IPS-18a (cell line): Measurements from ENCODE around the gene ARHGAP29.

ENCODE experiments used
- H3K27ac ChIP-seq: one replicate; pipeline ENCODE4 v1.5.1; 2013; ENCODE audit warnings: low read length
- H3K27me3 ChIP-seq: one replicate; pipeline ENCODE4 v1.6.1; 2013; ENCODE audit warnings: mild to moderate bottlenecking, low read length; ENCODE audit not compliant: control insufficient read depth, insufficient read depth
- H3K36me3 ChIP-seq: one replicate; pipeline ENCODE4 v1.6.1; 2013; ENCODE audit warnings: low read depth, low read length; ENCODE audit not compliant: control insufficient read depth
- H3K4me1 ChIP-seq: one replicate; pipeline ENCODE4 v1.6.1; 2013; ENCODE audit warnings: low read depth, low read length; ENCODE audit not compliant: control insufficient read depth
- H3K4me3 ChIP-seq: one replicate; pipeline ENCODE4 v1.5.1; 2013; ENCODE audit warnings: low read length
- H3K9ac ChIP-seq: one replicate; pipeline ENCODE4 v1.6.1; 2013; ENCODE audit warnings: mild to moderate bottlenecking, low read length, moderate library complexity
- H3K9me3 ChIP-seq: one replicate; pipeline ENCODE4 v1.6.1; 2013; ENCODE audit warnings: low read depth, low read length; ENCODE audit not compliant: control insufficient read depth

Gene ARHGAP29

GRCh38 chr1:94257444-94257843 is 20.1 kb upstream of the ARHGAP29 start:
- Histone ChIP-seq H3K9me3 (no peaks in the 10 kb centered on the region), H3K4me3 (no peak overlapping the region), H3K27me3 (peaks cover 90% of the 10 kb centered on the region), H3K9ac (no peak overlapping the region), H3K36me3 (no peaks in the 10 kb centered on the region), H3K27ac (no peak overlapping the region), H3K4me1 (peaks cover 4% of the 10 kb centered on the region)

- Histone ChIP-seq H3K9ac (no peak overlapping the region), H3K9me3 (no peaks in the 10 kb centered on the region), H3K4me1 (peaks cover 4% of the 10 kb centered on the region), H3K4me3 (no peak overlapping the region), H3K27ac (no peak overlapping the region), H3K27me3 (peaks cover 88% of the 10 kb centered on the region), H3K36me3 (no peaks in the 10 kb centered on the region)
These were observed 18.1 kb upstream of the ARHGAP29 start for GRCh38 chr1:94255476-94255875.

GRCh38 chr1:94254073-94254810 is 16.9 kb upstream of the ARHGAP29 start:
- no peak overlapping the region for H3K9ac ChIP-seq
- H3K4me1 ChIP-seq = no peaks in the 10 kb centered on the region

GRCh38 chr1:94253456-94254017 is 16.2 kb upstream of the ARHGAP29 start:
- no peaks in the 10 kb centered on the region for H3K4me1 ChIP-seq

More at GRCh38 chr1:94254073-94254810, 16.9 kb upstream of the ARHGAP29 start:
- H3K27ac ChIP-seq = no peak overlapping the region
- H3K4me3 ChIP-seq = no peak overlapping the region
- H3K36me3 ChIP-seq = no peaks in the 10 kb centered on the region
- H3K9me3 ChIP-seq = no peaks in the 10 kb centered on the region
- peaks cover 88% of the 10 kb centered on the region for H3K27me3 ChIP-seq

GRCh38 chr1:94250341-94250740 is 13.0 kb upstream of the ARHGAP29 start:
- Histone ChIP-seq H3K27me3 (peaks cover 91% of the 10 kb centered on the region), H3K4me1 (no peaks in the 10 kb centered on the region), H3K4me3 (no peak overlapping the region), H3K27ac (no peak overlapping the region), H3K9me3 (no peaks in the 10 kb centered on the region), H3K36me3 (no peaks in the 10 kb centered on the region), H3K9ac (no peak overlapping the region)

More at GRCh38 chr1:94253456-94254017, 16.2 kb upstream of the ARHGAP29 start:
- Histone ChIP-seq H3K4me3 (no peak overlapping the region), H3K9ac (no peak overlapping the region), H3K9me3 (no peaks in the 10 kb centered on the region), H3K36me3 (no peaks in the 10 kb centered on the region), H3K27ac (no peak overlapping the region), H3K27me3 (peaks cover 88% of the 10 kb centered on the region)

GRCh38 chr1:94248956-94249688 is 11.7 kb upstream of the ARHGAP29 start:
- H3K36me3 ChIP-seq = no peaks in the 10 kb centered on the region
- H3K9ac ChIP-seq = no peak overlapping the region
- H3K4me3 ChIP-seq = no peak overlapping the region
- H3K9me3 ChIP-seq = no peaks in the 10 kb centered on the region
- no peaks in the 10 kb centered on the region for H3K4me1 ChIP-seq
- H3K27me3 ChIP-seq = peaks cover 91% of the 10 kb centered on the region
- no peak overlapping the region for H3K27ac ChIP-seq

GRCh38 chr1:94247138-94248094 is 10.0 kb upstream of the ARHGAP29 start:
- Histone ChIP-seq H3K4me1 (no peaks in the 10 kb centered on the region), H3K27me3 (peaks cover 81% of the 10 kb centered on the region)

GRCh38 chr1:94246692-94247137 is 9.3 kb upstream of the ARHGAP29 start:
- Histone ChIP-seq H3K27ac (no peak overlapping the region), H3K4me1 (no peaks in the 10 kb centered on the region), H3K9ac (no peak overlapping the region), H3K4me3 (peak overlapping the region; percentile 55), H3K36me3 (no peaks in the 10 kb centered on the region), H3K27me3 (peaks cover 79% of the 10 kb centered on the region), H3K9me3 (no peaks in the 10 kb centered on the region)

More at GRCh38 chr1:94247138-94248094, 10.0 kb upstream of the ARHGAP29 start:
- Histone ChIP-seq H3K36me3 (no peaks in the 10 kb centered on the region), H3K9ac (no peak overlapping the region), H3K27ac (no peak overlapping the region), H3K4me3 (peak overlapping the region; percentile 55), H3K9me3 (no peaks in the 10 kb centered on the region)

GRCh38 chr1:94245747-94246438 is 8.5 kb upstream of the ARHGAP29 start:
- Histone ChIP-seq H3K36me3 (no peaks in the 10 kb centered on the region), H3K4me3 (no peak overlapping the region), H3K27me3 (peaks cover 76% of the 10 kb centered on the region), H3K27ac (no peak overlapping the region), H3K9ac (no peak overlapping the region), H3K9me3 (no peaks in the 10 kb centered on the region), H3K4me1 (no peaks in the 10 kb centered on the region)

GRCh38 chr1:94244816-94245215 is 7.4 kb upstream of the ARHGAP29 start:
- H3K9me3 ChIP-seq = no peaks in the 10 kb centered on the region
- H3K9ac ChIP-seq = no peak overlapping the region
- H3K4me3 ChIP-seq = no peak overlapping the region

More at GRCh38 chr1:94244816-94245215, 7.4 kb upstream of the ARHGAP29 start:
- Histone ChIP-seq H3K27ac (no peak overlapping the region), H3K36me3 (no peaks in the 10 kb centered on the region), H3K27me3 (peaks cover 76% of the 10 kb centered on the region), H3K4me1 (no peaks in the 10 kb centered on the region)
